T-helper 2 cell treated with Interferon-gamma antibody and Interleukin-4, amounts not matched to agents 5 μg/mL and 100 μg/mL, for 36 hours (primary cell): ENCODE data around the gene ATP11A.
"Not testable (repeated sequence)": the region's sequence is repeated elsewhere in the genome, so short reads cannot be mapped to it uniquely, and the experiment has no call there.

Experiments
- DNase-seq: peaks from one replicate; pipeline ENCODE4 v3.0.0; 2021; ENCODE audit warnings: low spot score
- H3K27ac Mint-ChIP-seq: one replicate; pipeline ENCODE4 v1.8.0; 2021; ENCODE audit warnings: mild to moderate bottlenecking, mixed read lengths
- H3K27me3 Mint-ChIP-seq: one replicate; pipeline ENCODE4 v1.8.0; 2021; ENCODE audit warnings: low read depth, mixed read lengths
- H3K36me3 Mint-ChIP-seq: one replicate; pipeline ENCODE4 v1.8.0; 2021; ENCODE audit warnings: low read depth, mixed read lengths
- H3K4me1 Mint-ChIP-seq: one replicate; pipeline ENCODE4 v1.8.0; 2021; ENCODE audit warnings: low read depth, mixed read lengths
- H3K4me3 Mint-ChIP-seq: one replicate; pipeline ENCODE4 v1.8.0; 2022; ENCODE audit warnings: mild to moderate bottlenecking, moderate library complexity, mixed read lengths
- H3K9me3 Mint-ChIP-seq: one replicate; pipeline ENCODE4 v1.8.0; 2021; ENCODE audit warnings: mixed read lengths

Gene ATP11A

DNA sequence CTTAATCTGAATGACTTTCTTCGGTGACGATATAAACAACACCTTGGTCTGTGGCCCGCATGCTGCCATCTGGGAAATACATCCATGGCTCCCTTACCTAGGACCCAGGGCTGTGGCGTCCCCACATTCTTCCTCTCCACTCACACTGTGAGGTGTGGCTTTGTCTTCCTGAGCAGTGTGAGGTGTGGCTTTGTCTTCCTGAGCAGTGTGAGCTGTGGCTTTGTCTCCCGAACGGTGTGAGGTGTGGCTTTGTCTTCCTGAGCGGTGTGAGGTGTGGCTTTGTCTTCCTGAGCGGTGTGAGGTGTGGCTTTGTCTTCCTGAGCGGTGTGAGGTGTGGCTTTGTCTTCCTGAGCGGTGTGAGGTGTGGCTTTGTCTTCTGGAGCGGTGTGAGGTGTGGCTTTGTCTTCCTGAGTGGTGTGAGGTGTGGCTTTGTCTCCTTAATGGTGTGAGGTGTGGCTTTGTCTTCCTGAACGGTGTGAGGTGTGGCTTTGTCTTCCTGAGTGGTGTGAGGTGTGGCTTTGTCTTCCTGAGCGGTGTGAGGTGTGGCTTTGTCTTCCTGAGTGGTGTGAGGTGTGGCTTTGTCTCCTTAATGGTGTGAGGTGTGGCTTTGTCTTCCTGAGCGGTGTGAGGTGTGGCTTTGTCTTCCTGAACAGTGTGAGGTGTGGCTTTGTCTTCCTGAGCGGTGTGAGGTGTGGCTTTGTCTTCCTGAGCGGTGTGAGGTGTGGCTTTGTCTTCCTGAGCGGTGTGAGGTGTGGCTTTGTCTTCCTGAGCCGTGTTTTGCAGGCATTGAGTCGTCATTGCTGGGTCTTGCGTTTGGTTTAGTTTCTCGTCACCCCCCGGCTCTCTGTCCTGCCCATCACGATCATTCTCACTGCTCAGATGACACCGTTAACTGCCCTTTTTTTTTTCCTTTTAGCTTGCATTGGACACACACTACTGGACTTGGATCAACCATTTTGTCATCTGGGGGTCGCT lies 183.1 kb downstream of the ATP11A start:
- Mint-ChIP-seq H3K4me3 (peak overlapping the region; percentile 64), H3K36me3 (peaks cover 46% of the 10 kb centered on the region), H3K9me3 (peaks cover 20% of the 10 kb centered on the region), H3K4me1 (peaks cover 17% of the 10 kb centered on the region), H3K27ac (peak overlapping the region; percentile 95)
- peak; percentile 37 for DNase-seq
- not testable (repeated sequence) for H3K27me3 Mint-ChIP-seq

GRCh38 chr13:112873851-112874750 lies 184.3 kb downstream of the ATP11A start:
- Mint-ChIP-seq H3K36me3 (peaks cover 36% of the 10 kb centered on the region), H3K4me3 (peak overlapping the region; percentile 64), H3K27me3 (peaks cover 4% of the 10 kb centered on the region), H3K9me3 (peaks cover 20% of the 10 kb centered on the region), H3K27ac (peak overlapping the region; percentile 95), H3K4me1 (peaks cover 17% of the 10 kb centered on the region)
- peak; percentile 64 for DNase-seq

GRCh38 chr13:112874751-112875300 lies 185.0 kb downstream of the ATP11A start:
- peaks cover 20% of the 10 kb centered on the region for H3K9me3 Mint-ChIP-seq
- peaks cover 4% of the 10 kb centered on the region for H3K27me3 Mint-ChIP-seq
- no peak overlapping the region for H3K4me3 Mint-ChIP-seq
- peaks cover 17% of the 10 kb centered on the region for H3K4me1 Mint-ChIP-seq
- H3K36me3 Mint-ChIP-seq, result peaks cover 36% of the 10 kb centered on the region
- no peak for DNase-seq
- peak overlapping the region; percentile 72 for H3K27ac Mint-ChIP-seq

- H3K27me3 Mint-ChIP-seq, result peaks cover 4% of the 10 kb centered on the region
- peaks cover 20% of the 10 kb centered on the region for H3K9me3 Mint-ChIP-seq
- no peak overlapping the region for H3K4me3 Mint-ChIP-seq
- peaks cover 36% of the 10 kb centered on the region for H3K36me3 Mint-ChIP-seq
- H3K27ac Mint-ChIP-seq, result peak overlapping the region; percentile 72
- H3K4me1 Mint-ChIP-seq, result peaks cover 17% of the 10 kb centered on the region
- DNase-seq, result no peak
Observed at GRCh38 chr13:112875627-112876026, 185.8 kb downstream of the ATP11A start.

- Mint-ChIP-seq H3K36me3 (peaks cover 29% of the 10 kb centered on the region), H3K4me3 (no peak overlapping the region), H3K4me1 (peaks cover 17% of the 10 kb centered on the region), H3K27ac (no peak overlapping the region), H3K9me3 (peaks cover 20% of the 10 kb centered on the region), H3K27me3 (peaks cover 4% of the 10 kb centered on the region)
- no peak for DNase-seq
Observed at GRCh38 chr13:112876305-112877000, 186.6 kb downstream of the ATP11A start.

DNA sequence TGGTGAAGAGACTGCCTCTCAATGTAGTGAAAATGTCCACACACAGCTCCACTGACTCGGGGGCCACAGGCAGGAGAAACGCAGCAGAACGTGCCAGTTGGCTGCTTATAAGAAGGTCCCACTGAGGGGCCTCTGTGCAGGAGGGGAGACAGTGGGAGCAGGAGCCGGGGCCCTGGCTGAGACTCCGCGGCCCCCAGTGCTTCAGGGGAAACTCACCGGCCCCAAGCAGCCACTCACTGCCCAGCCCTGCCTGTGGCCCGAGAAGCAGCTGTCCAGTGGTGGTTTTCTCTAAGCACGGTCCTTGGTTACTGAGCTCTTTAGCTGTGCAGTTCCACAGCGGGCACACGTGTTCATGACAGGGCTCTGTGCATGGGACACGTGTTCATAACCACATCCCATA lies 187.2 kb downstream of the ATP11A start:
- no peak overlapping the region for H3K27ac Mint-ChIP-seq
- peaks cover 17% of the 10 kb centered on the region for H3K4me1 Mint-ChIP-seq
- H3K27me3 Mint-ChIP-seq, result peaks cover 4% of the 10 kb centered on the region
- no peak overlapping the region for H3K4me3 Mint-ChIP-seq
- peaks cover 23% of the 10 kb centered on the region for H3K36me3 Mint-ChIP-seq
- no peak for DNase-seq
- H3K9me3 Mint-ChIP-seq, result peaks cover 15% of the 10 kb centered on the region

DNA sequence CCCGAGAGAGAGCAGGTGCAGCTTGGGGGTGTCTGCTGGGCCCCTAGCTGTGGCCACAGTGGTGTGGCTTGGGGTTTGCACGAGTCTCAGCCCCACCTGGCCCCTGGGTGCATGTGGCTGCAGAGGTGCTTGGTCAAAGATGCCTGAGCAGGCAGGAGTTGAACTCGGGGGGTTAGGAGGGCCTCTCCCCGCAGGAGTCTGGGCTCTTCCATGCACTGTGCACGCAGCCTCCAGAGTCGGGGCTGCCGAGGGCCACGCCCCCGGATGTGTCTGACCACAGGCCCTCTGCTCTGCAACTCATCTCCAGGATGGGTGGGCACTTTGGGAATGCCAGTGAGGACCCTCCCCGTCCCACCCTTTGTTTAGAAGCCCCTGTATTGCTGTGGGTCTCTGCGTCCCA lies 187.7 kb downstream of the ATP11A start:
- peaks cover 17% of the 10 kb centered on the region for H3K4me1 Mint-ChIP-seq
- DNase-seq, result no peak
- no peak overlapping the region for H3K27ac Mint-ChIP-seq
- H3K4me3 Mint-ChIP-seq, result no peak overlapping the region
- peaks cover 4% of the 10 kb centered on the region for H3K27me3 Mint-ChIP-seq
- H3K36me3 Mint-ChIP-seq, result peaks cover 23% of the 10 kb centered on the region
- peaks cover 15% of the 10 kb centered on the region for H3K9me3 Mint-ChIP-seq

DNA sequence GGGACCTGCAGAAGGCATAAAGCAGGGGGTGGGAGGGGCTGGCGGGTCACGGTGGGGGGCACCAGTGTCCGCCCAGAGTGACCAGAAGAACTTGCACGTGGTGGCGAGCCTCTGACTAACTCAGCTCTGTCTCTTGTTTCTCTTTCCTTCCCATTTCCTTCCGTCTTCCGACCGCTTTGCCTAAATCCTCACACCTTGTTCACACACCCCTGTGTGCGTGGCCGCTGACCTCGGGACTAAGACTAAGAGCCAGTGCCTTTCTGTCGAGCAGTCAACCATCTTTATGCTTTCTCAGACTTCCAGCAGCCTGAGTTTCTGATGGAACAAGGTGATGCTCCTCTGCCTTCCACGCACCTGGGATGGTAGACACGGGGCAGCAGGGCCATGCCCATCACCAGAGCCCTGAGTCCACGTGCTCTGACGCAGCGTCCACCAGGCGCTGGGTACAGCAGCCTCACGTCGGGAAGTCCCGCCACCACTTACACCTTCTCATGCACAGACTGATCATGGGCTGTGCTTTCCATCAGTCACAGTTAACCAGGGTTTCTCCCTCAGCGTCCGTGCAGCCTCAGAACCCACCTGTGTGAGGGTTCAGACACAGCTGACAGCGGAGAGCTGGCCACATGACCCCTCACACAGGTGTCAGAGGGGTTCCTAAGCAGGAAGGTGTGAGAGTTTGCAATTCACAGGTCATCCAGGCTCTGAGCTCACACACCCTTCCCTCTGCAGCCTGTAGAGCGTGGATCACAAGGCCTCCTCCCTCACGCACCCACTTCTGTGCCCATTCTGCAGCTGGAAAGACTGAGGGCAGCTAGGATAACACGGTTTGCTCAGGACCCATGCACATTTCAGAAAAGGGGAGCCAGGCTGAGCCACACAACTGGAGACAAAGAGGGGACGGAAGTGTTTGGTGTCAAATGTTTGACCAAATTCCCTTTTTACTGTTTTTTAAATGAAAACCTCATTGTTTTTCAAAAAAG lies 188.4 kb downstream of the ATP11A start:
- Mint-ChIP-seq H3K36me3 (peaks cover 17% of the 10 kb centered on the region), H3K4me1 (peaks cover 10% of the 10 kb centered on the region), H3K4me3 (no peak overlapping the region), H3K9me3 (peaks cover 7% of the 10 kb centered on the region), H3K27me3 (no peaks in the 10 kb centered on the region), H3K27ac (no peak overlapping the region)
- no peak for DNase-seq

DNA sequence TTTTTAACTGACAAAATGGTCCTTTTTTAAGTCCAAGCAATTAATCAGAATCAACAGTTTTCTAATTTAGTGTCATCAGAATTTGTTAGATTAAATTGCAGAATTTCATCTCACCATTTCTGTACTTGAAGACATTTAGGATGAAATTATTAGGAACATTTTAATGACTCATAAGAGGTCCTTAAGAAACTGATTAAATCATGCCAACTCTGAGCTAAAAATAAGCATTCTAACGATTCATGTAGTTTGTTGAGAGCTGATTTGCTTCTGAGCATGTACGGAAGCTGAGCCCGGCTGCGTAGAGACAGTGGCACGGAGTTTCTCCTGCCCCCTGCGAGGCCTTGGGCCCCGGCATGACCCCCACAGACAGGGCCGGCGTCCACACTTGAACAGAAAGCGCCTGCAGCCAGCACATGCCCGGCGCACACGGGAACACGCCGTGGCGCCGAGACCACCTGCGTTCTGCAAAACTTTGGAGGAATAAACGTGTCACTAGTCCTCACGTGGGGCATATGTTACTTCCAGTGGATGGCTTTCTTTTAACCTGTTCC lies 189.5 kb downstream of the ATP11A start:
- Mint-ChIP-seq H3K9me3 (no peaks in the 10 kb centered on the region), H3K4me3 (no peak overlapping the region), H3K27ac (no peak overlapping the region), H3K4me1 (peaks cover 4% of the 10 kb centered on the region), H3K27me3 (no peaks in the 10 kb centered on the region), H3K36me3 (peaks cover 10% of the 10 kb centered on the region)
- DNase-seq, result no peak

GRCh38 chr13:112880221-112880641 lies 190.4 kb downstream of the ATP11A start:
- peaks cover 6% of the 10 kb centered on the region for H3K36me3 Mint-ChIP-seq
- H3K9me3 Mint-ChIP-seq, result no peaks in the 10 kb centered on the region
- H3K27me3 Mint-ChIP-seq, result no peaks in the 10 kb centered on the region
- no peaks in the 10 kb centered on the region for H3K4me1 Mint-ChIP-seq
- H3K27ac Mint-ChIP-seq, result no peak overlapping the region
- H3K4me3 Mint-ChIP-seq, result no peak overlapping the region
- DNase-seq, result no peak

DNA sequence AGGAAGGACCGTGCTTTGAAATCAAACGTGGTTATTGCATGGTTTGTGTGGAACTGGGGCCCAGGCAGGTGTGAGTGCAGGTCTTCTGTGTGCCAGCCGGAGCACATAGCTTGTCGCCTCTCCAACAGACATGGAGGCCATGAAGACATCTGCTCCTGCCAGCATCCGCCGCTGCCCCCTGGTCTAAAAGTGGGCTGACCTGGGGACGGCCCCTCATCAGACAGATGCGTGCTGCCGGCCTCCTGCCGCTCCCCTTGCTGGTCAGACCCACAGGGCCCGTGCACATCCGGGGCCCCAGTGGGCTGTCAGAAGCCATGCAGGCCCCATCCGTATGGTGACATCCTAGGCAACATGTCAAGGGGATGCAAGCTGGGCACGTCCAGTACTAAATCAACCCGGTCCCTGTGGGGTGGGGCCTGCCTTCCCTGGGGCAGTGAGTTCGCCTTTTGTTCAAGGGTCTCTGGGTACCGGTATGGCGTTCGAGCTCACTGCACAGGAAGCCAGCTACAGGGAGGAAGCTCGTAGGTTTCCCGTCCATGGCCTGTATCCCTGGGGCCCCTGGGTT lies 191.2 kb downstream of the ATP11A start:
- Mint-ChIP-seq H3K4me1 (no peaks in the 10 kb centered on the region), H3K27me3 (no peaks in the 10 kb centered on the region), H3K27ac (no peak overlapping the region), H3K4me3 (no peak overlapping the region), H3K36me3 (peaks cover 3% of the 10 kb centered on the region), H3K9me3 (no peaks in the 10 kb centered on the region)
- DNase-seq, result no peak
